HCT116 (cell line): Measurements from ENCODE around the gene PIGW. TPM values are rescaled to one million over a fixed set of nuclear protein-coding genes. Genes with fewer than 3 reads are reported as not detected.

ENCODE experiments used
- ATAC-seq: fragments of 200-7000 bp; cut with Tn5 transposase; 2 replicates; pipeline ENCODE4 v1.9.1; 2020; ENCODE audit warnings: mild to moderate bottlenecking, moderate library complexity
- BruUV-seq: library from RNA; stranded (reverse); fragments of 400-500 nt; replicated peaks from 2 replicates; lab custom pipeline; 2021; lab: Mats Ljungman, UMichigan
- CTCF ChIA-PET: fragments of 300-600 bp; sonication (Branson Sonifier 250); formaldehyde crosslinking; loops from one replicate; lab custom pipeline; 2021; ENCODE audit warnings: antibody characterized with exemption; lab: Charles Lee
- POLR2A ChIA-PET: fragments of 300-600, 350-600 bp; sonication (Branson Sonifier 250); formaldehyde crosslinking; loops from one replicate; lab custom pipeline; 2021; ENCODE audit warnings: antibody characterized with exemption; lab: Charles Lee
- RAD21 ChIA-PET, 2 experiments: fragments of 300-600 bp; sonication (Branson Sonifier 250); formaldehyde crosslinking; loops; one replicate each; lab custom pipeline; 2023; ENCODE audit warnings: low total read pairs in 2 of 2; ENCODE audit not compliant: uncharacterized antibody in 2 of 2, unreplicated experiment in 2 of 2, low non-redundant PET in 1 of 2; lab: Charles Lee
- DNase-seq: peaks from one replicate; pipeline ENCODE4 v3.0.0-alpha.2; 2010; ENCODE audit warnings: low read depth, low spot score
- H2AFZ ChIP-seq: fragments of 200-600 bp; shearing (Covaris generic), sonication (generic); 2 replicates; pipeline ENCODE4 v1.6.1; 2017; ENCODE audit warnings: low read depth, mixed run types, mixed read lengths, antibody characterized with exemption, low read length; ENCODE audit not compliant: poor library complexity, severe bottlenecking
- H3K27ac ChIP-seq: 2 replicates; pipeline ENCODE4 v1.5.1; 2012; ENCODE audit warnings: low read depth, low read length
- H3K27me3 ChIP-seq: fragments of 200-600 bp; sonication (generic); 2 replicates; pipeline ENCODE4 v1.6.1; 2016; ENCODE audit warnings: mixed run types, low read length, mixed read lengths; ENCODE audit not compliant: insufficient read depth
- H3K36me3 ChIP-seq, 2 experiments: fragments of 200-500 bp in 1 of 2; fragments of 200-600 bp in 1 of 2; sonication (Bioruptor generic) in 1 of 2; sonication (generic) in 1 of 2; 2 replicates each; pipeline versions ENCODE4 v1.5.1 to v1.6.1; 2014 to 2016; ENCODE audit warnings: low read length in 2 of 2, inconsistent platforms in 1 of 2, mixed read lengths in 1 of 2, mixed run types in 1 of 2; ENCODE audit not compliant: insufficient read depth in 2 of 2, control insufficient read depth in 1 of 2
- H3K4me1 ChIP-seq, 2 experiments: fragments of 200-600 bp in 1 of 2; sonication (generic) in 1 of 2; 2 replicates each; pipeline versions ENCODE4 v1.5.1 to v1.6.1; 2012 to 2017; ENCODE audit warnings: low read length in 2 of 2, inconsistent platforms in 1 of 2, mild to moderate bottlenecking in 1 of 2, mixed read lengths in 1 of 2, mixed run types in 1 of 2, moderate library complexity in 1 of 2; ENCODE audit not compliant: insufficient read depth in 2 of 2, control insufficient read depth in 1 of 2
- H3K4me2 ChIP-seq: fragments of 200-600 bp; sonication (generic); 2 replicates; pipeline ENCODE4 v1.6.1; 2017; ENCODE audit warnings: mixed run types, low read length, mixed read lengths
- H3K4me3 ChIP-seq, 2 experiments: fragments of 200-600 bp in 1 of 2; sonication (generic) in 1 of 2; replicated peaks in 1 of 2; 2 replicates each; pipeline ENCODE4 v1.5.1; 2011 to 2016; ENCODE audit warnings: low read length in 2 of 2, control low read depth in 1 of 2, low read depth in 1 of 2, mild to moderate bottlenecking in 1 of 2, mixed read lengths in 1 of 2, mixed run types in 1 of 2
- H3K79me2 ChIP-seq: fragments of 200-600 bp; sonication (generic); 2 replicates; pipeline ENCODE4 v1.6.1; 2017; ENCODE audit warnings: mild to moderate bottlenecking, mixed run types, low read length, moderate library complexity, mixed read lengths; ENCODE audit not compliant: insufficient read depth
- H3K9ac ChIP-seq: fragments of 200-600 bp; sonication (generic); 2 replicates; pipeline ENCODE4 v1.6.1; 2016; ENCODE audit warnings: low read length, mixed read lengths
- H3K9me2 ChIP-seq: fragments of 200-600 bp; sonication (generic), shearing (Covaris generic); 2 replicates; pipeline ENCODE4 v1.6.1; 2017; ENCODE audit warnings: mixed run types, mild to moderate bottlenecking, moderate library complexity; ENCODE audit not compliant: insufficient read depth
- H3K9me3 ChIP-seq, 2 experiments: fragments of 200-500 bp in 1 of 2; fragments of 200-600 bp in 1 of 2; sonication (Bioruptor generic) in 1 of 2; sonication (generic) in 1 of 2; 2 replicates each; pipeline ENCODE4 v1.6.1; 2014 to 2017; ENCODE audit warnings: low read length in 2 of 2, mixed read lengths in 2 of 2, inconsistent platforms in 1 of 2, low read depth in 1 of 2, mild to moderate bottlenecking in 1 of 2, mixed run types in 1 of 2, moderate library complexity in 1 of 2; ENCODE audit not compliant: control insufficient read depth in 1 of 2, insufficient read depth in 1 of 2
- H4K20me1 ChIP-seq: fragments of 200-600 bp; sonication (generic), shearing (Covaris generic); 2 replicates; pipeline ENCODE4 v1.6.1; 2017; ENCODE audit warnings: mixed run types, mild to moderate bottlenecking, moderate library complexity; ENCODE audit not compliant: insufficient read depth
- CTCF ChIP-seq, 3 experiments: fragments of 200-600 bp in 1 of 3; sonication (generic) in 1 of 3; IDR thresholded peaks in 2 of 3; conservative IDR thresholded peaks in 1 of 3; 2 replicates each; pipeline ENCODE4 v1.5.1; 2012 to 2017; ENCODE audit warnings: low read depth in 2 of 3, low read length in 2 of 3, antibody characterized with exemption in 1 of 3, borderline replicate concordance in 1 of 3, control low read depth in 1 of 3, mild to moderate bottlenecking in 1 of 3, mixed read lengths in 1 of 3, mixed run types in 1 of 3, moderate library complexity in 1 of 3; ENCODE audit not compliant: insufficient read depth in 1 of 3
- ELF1 ChIP-seq: IDR thresholded peaks from 2 replicates; pipeline ENCODE4 v1.6.1; 2012; ENCODE audit warnings: low read depth, borderline replicate concordance
- EZH2 ChIP-seq: fragments of 200-600 bp; sonication (generic); IDR thresholded peaks from 2 replicates; pipeline ENCODE4 v1.6.1; 2017; ENCODE audit warnings: antibody characterized with exemption, mixed run types
- EZH2phosphoT487 ChIP-seq: fragments of 200-600 bp; IDR thresholded peaks from 2 replicates; pipeline ENCODE4 v1.6.1; 2018; ENCODE audit warnings: antibody characterized with exemption, borderline replicate concordance
- JUND ChIP-seq: IDR thresholded peaks from 2 replicates; pipeline ENCODE4 v1.6.1; 2012
- POLR2A ChIP-seq: IDR thresholded peaks from 2 replicates; pipeline ENCODE4 v1.7.0; 2011; ENCODE audit warnings: borderline replicate concordance; ENCODE audit not compliant: insufficient read depth, insufficient read length; ENCODE audit errors: extremely low read depth
- REST ChIP-seq: IDR thresholded peaks from 2 replicates; pipeline ENCODE4 v1.6.1; 2012; ENCODE audit warnings: low read depth
- SP1 ChIP-seq: IDR thresholded peaks from 2 replicates; pipeline ENCODE4 v1.6.1; 2012; ENCODE audit warnings: low read depth
- SRF ChIP-seq: IDR thresholded peaks from 2 replicates; pipeline ENCODE4 v1.6.1; 2012; ENCODE audit warnings: low read depth
- YY1 ChIP-seq: IDR thresholded peaks from 2 replicates; pipeline ENCODE4 v1.6.1; 2011; ENCODE audit warnings: low read length, low read depth, moderate library complexity, mild to moderate bottlenecking; ENCODE audit not compliant: insufficient replicate concordance; ENCODE audit errors: extremely low read depth
- ZBTB33 ChIP-seq: IDR thresholded peaks from 2 replicates; pipeline ENCODE4 v1.6.1; 2011; ENCODE audit warnings: mild to moderate bottlenecking, low read length, moderate library complexity; ENCODE audit not compliant: insufficient replicate concordance; ENCODE audit errors: extremely low read depth
- ZFX ChIP-seq: fragments of 450-650 bp; IDR thresholded peaks from 2 replicates; pipeline ENCODE4 v1.6.1; 2017
- ZNF274 ChIP-seq: fragments of 200-500 bp; sonication (Bioruptor generic); IDR thresholded peaks from 2 replicates; pipeline ENCODE4 v1.6.1; 2014; ENCODE audit warnings: mild to moderate bottlenecking, low read depth, low read length, inconsistent platforms
- intact Hi-C: fragments of 100-400 bp; cut with micrococcal nuclease; formaldehyde crosslinking; loops from 2 replicates; pipeline ENCODE4 v1.10.0; 2022
- total RNA-seq: library from RNA; stranded (reverse); gene quantifications from one replicate; pipeline ENCODE4 v1.2.1, GENCODE V29; 2021; ENCODE audit not compliant: unreplicated experiment
- TF ChIP-seq, protein P1 (sequence below): IDR thresholded peaks from 2 replicates; pipeline ENCODE4 v1.6.1; 2012
- TF ChIP-seq, protein P2 (sequence below): IDR thresholded peaks from 2 replicates; pipeline ENCODE4 v1.6.1; 2012

The PIGW gene
- total RNA-seq, 1 experiment from 2014 or later = 16.4 TPM

GRCh38 chr17:36515837-36516236 lies 18.9 kb upstream of the PIGW start:
- TF ChIP-seq EZH2 (no peak), EZH2phosphoT487 (no peak), JUND (no peak), CTCF (IDR thresholded peaks at IDR 0.05 in 2 of 3, conservative IDR thresholded peaks at IDR 0.05 in 1 of 3; ENCODE audit: borderline replicate concordance in 1 of 3, insufficient read depth in 1 of 3, low read depth in 2 of 3, low read length in 2 of 3) (no peak), ELF1 (no peak), ZBTB33 (no peak), POLR2A (no peak), YY1 (no peak), ZNF274 (no peak), ZFX (no peak), SP1 (no peak), SRF (no peak), REST (no peak)
- TF ChIP-seq, protein P1, sequence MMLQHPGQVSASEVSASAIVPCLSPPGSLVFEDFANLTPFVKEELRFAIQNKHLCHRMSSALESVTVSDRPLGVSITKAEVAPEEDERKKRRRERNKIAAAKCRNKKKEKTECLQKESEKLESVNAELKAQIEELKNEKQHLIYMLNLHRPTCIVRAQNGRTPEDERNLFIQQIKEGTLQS = no peak
- TF ChIP-seq, protein P2, sequence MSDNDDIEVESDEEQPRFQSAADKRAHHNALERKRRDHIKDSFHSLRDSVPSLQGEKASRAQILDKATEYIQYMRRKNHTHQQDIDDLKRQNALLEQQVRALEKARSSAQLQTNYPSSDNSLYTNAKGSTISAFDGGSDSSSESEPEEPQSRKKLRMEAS = no peak
- H3K4me1 ChIP-seq = no peaks in the 10 kb centered on the region
- H3K4me3 ChIP-seq = no peak overlapping the region
- intact Hi-C loops = no loop called here
- peaks cover 14% of the 10 kb centered on the region for H3K79me2 ChIP-seq
- RAD21 ChIA-PET = no interaction called here
- POLR2A ChIA-PET = interaction anchor here (0.6 kb wide), 1 partner anchor 29 kb away, joined by 3 read pairs; the partner anchor contains the start of gene GGNBP2
- H4K20me1 ChIP-seq = peaks cover 6% of the 10 kb centered on the region; the same call in 1 of the 2 replicates
- BruUV-seq = no TSS peak
- no peak overlapping the region for H3K4me2 ChIP-seq
- no peaks in the 10 kb centered on the region for H3K27me3 ChIP-seq
- H3K9me3 ChIP-seq = no peaks in the 10 kb centered on the region
- H3K9ac ChIP-seq = no peak overlapping the region
- H3K36me3 ChIP-seq = peaks cover 31 to 49% of the 10 kb centered on the region in 2 experiments
- no peak overlapping the region for H3K27ac ChIP-seq
- no peak overlapping the region for H2AFZ ChIP-seq
- no peak for DNase-seq
- H3K9me2 ChIP-seq = no peaks in the 10 kb centered on the region
- CTCF ChIA-PET = no interaction called here
- ATAC-seq = no peak
